Subcutaneous adipose tissue (tissue), 4 donors: Measurements from ENCODE around the gene NR4A1. TPM values are rescaled to one million over a fixed set of nuclear protein-coding genes. Genes with fewer than 3 reads are reported as not detected.

Experiments used
- total RNA-seq, 4 donors: library from RNA; depleted of rRNA; stranded (reverse); fragments of >200 nt; gene quantifications; one replicate each; pipeline ENCODE4 v1.1.0, GENCODE V29; 2016
- TF ChIP-seq, protein P1 (sequence below): fragments of 450-650 bp; IDR thresholded peaks from one replicate; pipeline ENCODE4 v1.5.1; 2016; ENCODE audit warnings: low read depth, mild to moderate bottlenecking, control low read depth, antibody characterized with exemption, moderate library complexity

The NR4A1 gene
- total RNA-seq, 4 donors from 2014 or later, result 20.1 to 84.6 (median 40.3) TPM

DNA sequence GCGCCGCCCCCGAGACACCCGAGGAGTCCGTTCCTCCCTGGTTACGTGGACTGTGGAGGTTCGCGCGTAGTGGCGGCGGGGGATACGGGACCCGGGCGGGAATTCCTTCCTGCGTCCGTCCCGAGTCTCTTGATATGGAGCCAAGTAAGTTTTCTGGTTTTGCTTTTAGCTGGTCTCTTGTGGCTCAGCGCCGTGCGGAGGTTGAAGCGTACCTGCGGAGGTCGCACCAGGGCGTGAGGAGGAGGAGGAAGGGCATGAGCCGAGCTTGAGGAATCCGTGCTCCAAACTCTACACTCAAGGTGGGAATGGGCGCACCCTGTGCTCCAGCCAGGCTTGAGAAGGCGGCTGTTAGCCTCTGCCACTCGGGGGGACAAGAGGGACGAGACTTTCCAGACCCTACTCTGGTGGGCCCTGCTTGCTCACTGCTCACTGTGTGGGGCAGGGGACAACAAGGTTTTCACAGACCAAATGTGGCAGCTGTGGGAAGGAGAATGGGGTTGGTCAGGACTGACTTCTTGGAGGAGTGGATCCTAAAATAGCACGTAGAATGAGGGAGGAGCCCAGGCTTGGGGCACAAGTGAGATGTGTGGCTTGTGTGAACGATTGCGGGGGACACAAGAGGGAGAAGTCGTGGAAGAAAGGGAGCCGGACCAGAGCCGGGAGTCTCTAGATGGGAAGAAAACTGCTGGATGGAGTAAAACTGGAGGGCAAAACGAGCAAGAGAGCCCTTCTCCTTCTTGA is 19.1 kb downstream of the NR4A1 start:
- TF ChIP-seq, protein P1, sequence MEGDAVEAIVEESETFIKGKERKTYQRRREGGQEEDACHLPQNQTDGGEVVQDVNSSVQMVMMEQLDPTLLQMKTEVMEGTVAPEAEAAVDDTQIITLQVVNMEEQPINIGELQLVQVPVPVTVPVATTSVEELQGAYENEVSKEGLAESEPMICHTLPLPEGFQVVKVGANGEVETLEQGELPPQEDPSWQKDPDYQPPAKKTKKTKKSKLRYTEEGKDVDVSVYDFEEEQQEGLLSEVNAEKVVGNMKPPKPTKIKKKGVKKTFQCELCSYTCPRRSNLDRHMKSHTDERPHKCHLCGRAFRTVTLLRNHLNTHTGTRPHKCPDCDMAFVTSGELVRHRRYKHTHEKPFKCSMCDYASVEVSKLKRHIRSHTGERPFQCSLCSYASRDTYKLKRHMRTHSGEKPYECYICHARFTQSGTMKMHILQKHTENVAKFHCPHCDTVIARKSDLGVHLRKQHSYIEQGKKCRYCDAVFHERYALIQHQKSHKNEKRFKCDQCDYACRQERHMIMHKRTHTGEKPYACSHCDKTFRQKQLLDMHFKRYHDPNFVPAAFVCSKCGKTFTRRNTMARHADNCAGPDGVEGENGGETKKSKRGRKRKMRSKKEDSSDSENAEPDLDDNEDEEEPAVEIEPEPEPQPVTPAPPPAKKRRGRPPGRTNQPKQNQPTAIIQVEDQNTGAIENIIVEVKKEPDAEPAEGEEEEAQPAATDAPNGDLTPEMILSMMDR, result no peak

DNA sequence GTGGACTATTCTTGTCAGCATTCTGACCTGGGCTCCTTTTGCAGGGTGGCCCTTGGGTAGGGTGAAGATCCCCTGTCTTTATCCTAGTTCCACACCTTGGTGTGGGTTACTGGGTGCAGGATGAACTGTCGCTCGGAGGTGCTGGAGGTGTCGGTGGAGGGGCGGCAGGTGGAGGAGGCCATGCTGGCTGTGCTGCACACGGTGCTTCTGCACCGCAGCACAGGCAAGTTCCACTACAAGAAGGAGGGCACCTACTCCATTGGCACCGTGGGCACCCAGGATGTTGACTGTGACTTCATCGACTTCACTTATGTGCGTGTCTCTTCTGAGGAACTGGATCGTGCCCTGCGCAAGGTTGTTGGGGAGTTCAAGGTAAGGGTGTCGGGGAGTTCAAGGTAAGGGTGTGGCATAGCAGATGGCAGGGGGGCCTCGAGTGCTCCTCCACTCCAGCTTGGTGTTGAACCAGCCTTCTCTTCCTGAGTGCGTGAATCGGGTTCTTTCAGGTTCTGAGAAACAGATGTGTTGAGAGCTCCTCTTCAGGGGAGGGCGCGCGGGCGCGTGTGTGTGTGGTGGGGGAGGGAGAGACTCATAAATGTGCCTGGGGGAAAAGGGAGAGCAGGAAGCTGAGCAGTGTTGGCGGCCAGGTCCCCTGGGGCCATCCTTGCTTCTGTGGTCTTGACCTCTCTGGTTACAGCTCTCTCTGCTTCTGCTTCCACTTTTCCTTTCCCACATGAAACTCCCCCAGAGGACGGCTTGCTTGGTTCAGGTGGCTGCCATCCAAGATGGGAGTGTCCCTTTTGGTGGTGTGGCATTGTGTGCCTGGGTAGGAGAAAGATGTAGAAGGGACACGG is 22.5 kb downstream of the NR4A1 start:
- TF ChIP-seq, protein P1, result no peak

DNA sequence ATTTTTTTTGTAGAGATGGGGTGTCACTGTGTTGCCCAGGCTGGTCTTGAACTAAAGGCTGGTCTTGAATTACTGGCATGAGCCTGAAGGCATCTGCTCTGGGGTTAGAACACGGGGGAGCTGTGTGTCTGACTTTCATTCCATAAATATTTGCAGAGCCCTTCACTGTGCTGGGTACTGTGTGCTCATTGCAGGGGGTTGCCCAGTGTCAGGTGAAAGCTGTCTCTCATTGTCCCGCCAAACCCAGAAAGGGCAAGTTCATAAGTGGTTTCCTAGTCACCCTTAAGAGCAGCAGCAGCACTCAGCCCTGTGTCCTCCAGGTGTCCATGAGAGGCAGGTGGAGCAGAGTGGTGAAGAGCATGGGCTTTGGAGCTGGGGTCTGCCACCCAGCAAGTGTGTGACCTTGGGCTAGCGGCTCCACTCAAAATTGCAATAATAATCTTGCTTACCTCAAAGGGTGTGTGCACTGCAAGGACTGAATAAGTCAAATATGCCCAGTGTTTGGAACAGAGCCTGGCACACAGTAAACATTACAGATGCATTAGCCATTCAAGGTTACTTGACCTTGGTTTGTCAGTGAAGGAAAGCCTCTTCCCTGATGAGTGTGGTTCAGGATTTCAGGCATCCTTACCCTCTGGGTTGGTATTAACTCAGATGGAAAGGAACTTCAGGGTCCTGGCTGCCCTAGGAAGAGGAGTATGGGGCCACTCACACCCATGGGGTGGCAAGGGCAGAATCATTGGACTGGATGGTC is 23.9 kb downstream of the NR4A1 start:
- TF ChIP-seq, protein P1, result no peak

DNA sequence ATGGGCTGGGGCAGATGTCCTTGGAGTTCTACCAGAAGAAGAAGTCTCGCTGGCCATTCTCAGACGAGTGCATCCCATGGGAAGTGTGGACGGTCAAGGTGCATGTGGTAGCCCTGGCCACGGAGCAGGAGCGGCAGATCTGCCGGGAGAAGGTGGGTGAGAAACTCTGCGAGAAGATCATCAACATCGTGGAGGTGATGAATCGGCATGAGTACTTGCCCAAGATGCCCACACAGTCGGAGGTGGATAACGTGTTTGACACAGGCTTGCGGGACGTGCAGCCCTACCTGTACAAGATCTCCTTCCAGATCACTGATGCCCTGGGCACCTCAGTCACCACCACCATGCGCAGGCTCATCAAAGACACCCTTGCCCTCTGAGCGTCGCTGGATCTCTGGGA is 25.6 kb downstream of the NR4A1 start:
- TF ChIP-seq, protein P1, result no peak

DNA sequence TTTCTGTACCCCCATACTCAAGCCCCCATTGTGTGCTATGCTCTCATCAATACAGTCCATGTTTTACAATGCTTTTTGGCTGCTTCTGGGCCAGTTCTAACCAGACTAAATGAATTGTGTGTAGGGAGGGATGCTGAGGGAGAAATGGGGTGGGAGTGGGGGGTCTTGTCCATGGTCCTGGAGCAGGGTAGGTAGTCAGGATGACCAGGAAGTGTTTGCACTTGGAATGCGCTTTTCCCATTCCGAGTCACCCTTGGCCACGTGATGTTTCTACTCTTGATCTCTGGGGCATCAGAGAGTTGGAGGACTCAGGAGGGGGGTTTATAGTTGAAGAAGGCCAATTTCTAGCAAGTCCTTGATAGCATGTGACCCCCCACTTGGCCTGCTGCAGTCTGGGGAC is 27.0 kb downstream of the NR4A1 start:
- TF ChIP-seq, protein P1, result no peak

DNA sequence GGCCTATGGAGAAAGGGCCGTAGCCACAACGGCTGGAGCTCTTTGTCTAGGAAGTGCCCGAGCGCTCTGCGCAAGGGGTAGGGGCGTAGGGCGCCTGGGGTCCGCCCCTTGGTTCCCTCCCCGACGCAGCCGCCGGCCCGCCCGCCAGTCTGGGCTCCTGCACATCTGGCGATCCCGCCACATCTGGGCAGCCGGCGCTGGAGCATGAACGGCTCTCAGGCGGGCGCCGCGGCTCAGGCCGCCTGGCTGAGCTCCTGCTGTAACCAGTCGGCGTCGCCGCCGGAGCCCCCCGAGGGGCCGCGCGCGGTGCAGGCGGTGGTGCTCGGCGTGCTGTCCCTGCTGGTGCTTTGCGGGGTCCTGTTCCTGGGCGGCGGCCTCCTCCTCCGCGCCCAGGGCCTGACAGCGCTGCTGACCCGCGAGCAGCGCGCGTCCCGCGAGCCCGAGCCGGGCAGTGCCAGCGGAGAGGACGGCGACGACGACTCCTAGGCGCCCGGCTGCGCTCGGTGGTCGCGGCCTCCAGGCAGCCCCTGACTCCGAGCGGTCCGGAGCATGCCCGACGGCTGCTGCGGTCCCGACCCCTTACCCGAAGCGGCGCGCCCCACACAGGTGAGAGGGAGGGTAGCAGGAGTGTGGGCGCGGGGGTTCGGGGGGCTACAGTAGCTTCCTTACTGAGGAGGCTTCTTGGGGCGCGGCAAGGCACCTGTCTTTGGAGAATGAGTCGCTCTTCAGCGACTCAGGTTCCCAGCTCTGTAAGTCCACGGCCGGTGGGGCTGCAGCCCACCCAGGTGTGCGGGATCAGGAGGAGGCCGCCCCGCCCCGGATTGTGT is 28.5 kb downstream of the NR4A1 start, which contains the start of gene SMIM41:
Gene SMIM41 (plus strand): TSS at position 129 of the 827 bp plus-strand sequence. CDS start 76 bp downstream, at position 205.
- TF ChIP-seq, protein P1, result no peak
